ENCODE results near the gene ITM2B. TPM values are rescaled to one million over a fixed set of nuclear protein-coding genes. Genes with fewer than 3 reads are reported as not detected.

Gene ITM2B
- total and polyA plus RNA-seq, 2 experiments from 2014 or later, result 139 to 318 TPM

- H3K27ac Mint-ChIP-seq, result no peak overlapping the region
Measured at GRCh38 chr13:48188131-48188530, 44.9 kb upstream of the ITM2B start.

More at GRCh38 chr13:48188131-48188530, 44.9 kb upstream of the ITM2B start:
- no peaks in the 10 kb centered on the region for H3K27me3 ChIP-seq (ENCODE audit: insufficient read depth)
- H2AFZ ChIP-seq, result no peak overlapping the region; the same call in 1 of the 2 replicates
- no peaks in the 10 kb centered on the region for H3K79me2 ChIP-seq (replicated peaks; ENCODE audit: insufficient read depth)
- DNase-seq (ENCODE audit: low spot score), result no peak
- H3K4me3 Mint-ChIP-seq, result no peak overlapping the region
- H3K4me3 ChIP-seq, result no peak overlapping the region
- no peaks in the 10 kb centered on the region for H3K9me3 Mint-ChIP-seq
- no peaks in the 10 kb centered on the region for H4K20me1 ChIP-seq (replicated peaks; ENCODE audit: insufficient read depth)
- ATAC-seq, result no peak
- no peaks in the 10 kb centered on the region for H3K27me3 Mint-ChIP-seq (ENCODE audit: insufficient read depth, low read depth, poor library complexity)
- no peak overlapping the region for H3K27ac ChIP-seq (ENCODE audit: low read depth)
- TF ChIP-seq JUNB (IDR thresholded peaks at IDR 0.05; ENCODE audit: unreplicated experiment), result no peak
- TF ChIP-seq EZH2 (IDR thresholded peaks at IDR 0.05; ENCODE audit: low read depth, unreplicated experiment), result no peak
- no peak for TF ChIP-seq POLR2AphosphoS5 (IDR thresholded peaks at IDR 0.05; ENCODE audit: low read depth)
- TF ChIP-seq ZNF114 (CRISPR knock-in tag; IDR thresholded peaks at IDR 0.05), result no peak
- no peak for TF ChIP-seq ZNF331 (CRISPR knock-in tag; IDR thresholded peaks at IDR 0.05; ENCODE audit: low read depth)
- no peak for TF ChIP-seq EZH2phosphoT487 (IDR thresholded peaks at IDR 0.05; ENCODE audit: unreplicated experiment)
- TF ChIP-seq REST (IDR thresholded peaks at IDR 0.05; ENCODE audit: unreplicated experiment), result no peak
- TF ChIP-seq STAT1 (IDR thresholded peaks at IDR 0.05; ENCODE audit: unreplicated experiment), result no peak
- no peak for TF ChIP-seq ZNF462 (CRISPR knock-in tag; IDR thresholded peaks at IDR 0.05)
- TF ChIP-seq CREB1 (CRISPR knock-in tag; IDR thresholded peaks at IDR 0.05; ENCODE audit: low read depth), result no peak
- peaks cover 15% of the 10 kb centered on the region; the same call in 2 of the 3 replicates for H3K4me1 Mint-ChIP-seq
- no peaks in the 10 kb centered on the region for H3K36me3 ChIP-seq (ENCODE audit: insufficient read depth)
- H3K4me1 ChIP-seq (ENCODE audit: insufficient read depth), result peaks cover 9% of the 10 kb centered on the region; the same call in 1 of the 2 replicates
- H3K9me2 ChIP-seq (ENCODE audit: insufficient read depth), result no peaks in the 10 kb centered on the region
- H3K36me3 Mint-ChIP-seq (ENCODE audit: low read depth), result no peaks in the 10 kb centered on the region
- no peaks in the 10 kb centered on the region for H3F3A ChIP-seq (replicated peaks; ENCODE audit: low read depth)
- no peak overlapping the region for H3K4me2 ChIP-seq

Measured in GM23338 (cell line).